Stimulated activated memory B cell treated with anti-CD40 and anti-IgM and Interleukin-4, amounts not matched to agents 10 μg/mL and 1 μg/mL and 100 μg/mL, for 72 hours (primary cell): ENCODE measurements around the gene TTC3.

Experiments used
- ATAC-seq: fragments of 150-1000 bp; cut with Tn5 transposase; 2 replicates; pipeline ENCODE4 v1.10.0; 2021
- H3K27ac Mint-ChIP-seq: one replicate; pipeline ENCODE4 v1.8.0; 2022; ENCODE audit warnings: mild to moderate bottlenecking, mixed read lengths
- H3K27me3 Mint-ChIP-seq: one replicate; pipeline ENCODE4 v1.8.0; 2022; ENCODE audit warnings: mixed read lengths
- H3K36me3 Mint-ChIP-seq: one replicate; pipeline ENCODE4 v1.8.0; 2022; ENCODE audit warnings: mixed read lengths
- H3K4me1 Mint-ChIP-seq: one replicate; pipeline ENCODE4 v1.8.0; 2022; ENCODE audit warnings: mixed read lengths
- H3K4me3 Mint-ChIP-seq: one replicate; pipeline ENCODE4 v1.8.0; 2022; ENCODE audit warnings: mild to moderate bottlenecking, moderate library complexity, mixed read lengths
- H3K9me3 Mint-ChIP-seq: one replicate; pipeline ENCODE4 v1.8.0; 2022; ENCODE audit warnings: mixed read lengths

Gene TTC3

DNA sequence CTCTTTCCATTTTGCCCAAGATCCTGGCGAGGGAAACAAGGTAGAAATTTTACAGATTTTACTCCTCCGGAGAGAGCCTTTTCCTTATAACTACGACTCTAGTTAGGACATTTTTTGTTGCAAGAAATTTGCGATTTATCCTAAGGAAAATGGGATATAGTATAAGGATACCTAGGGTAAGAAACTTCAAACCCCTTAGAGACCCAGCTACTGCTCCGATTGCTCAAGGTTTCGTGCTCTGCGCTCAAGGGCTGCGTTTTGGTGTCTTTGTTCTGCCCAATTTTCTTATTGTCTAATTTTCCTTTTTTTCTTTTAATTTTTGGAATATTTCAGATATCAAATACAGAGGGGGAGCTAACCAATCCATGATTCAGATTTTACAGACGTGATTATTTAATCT, 1.5 kb downstream of the TTC3 start:
- Mint-ChIP-seq H3K4me3 (peak overlapping the region; percentile 97), H3K4me1 (peaks cover 61% of the 10 kb centered on the region), H3K36me3 (peaks cover 17% of the 10 kb centered on the region), H3K9me3 (peaks cover 3% of the 10 kb centered on the region), H3K27me3 (no peaks in the 10 kb centered on the region), H3K27ac (peak overlapping the region; percentile 96)
- no peak for ATAC-seq

DNA sequence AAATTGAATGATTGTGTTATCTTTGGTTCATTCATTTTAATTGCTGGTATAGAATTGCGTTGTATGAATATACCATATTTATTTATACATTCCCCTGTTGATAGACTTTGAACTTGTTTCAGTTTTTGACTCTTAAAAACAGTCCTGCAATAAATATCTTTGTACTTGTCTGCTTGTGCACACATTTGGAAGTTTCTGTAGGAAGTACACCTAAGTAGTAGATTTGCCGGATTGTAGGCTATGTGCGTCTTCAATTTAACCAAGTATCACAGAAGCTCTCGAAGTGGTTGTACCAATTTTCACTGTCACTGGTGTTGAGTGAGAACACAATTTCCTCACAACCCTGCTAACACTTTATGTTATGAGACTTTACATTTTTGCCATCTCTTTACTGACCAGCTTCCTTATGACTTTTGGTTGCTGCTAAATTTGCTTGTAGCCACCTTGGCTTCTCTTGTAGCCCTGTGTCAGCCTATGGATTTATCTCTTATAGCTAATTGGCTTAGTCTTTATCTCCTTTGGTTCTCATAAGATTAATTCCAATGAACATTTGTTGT, 2.2 kb downstream of the TTC3 start:
- Mint-ChIP-seq H3K27ac (no peak overlapping the region), H3K9me3 (peaks cover 6% of the 10 kb centered on the region), H3K4me3 (peak overlapping the region; percentile 97), H3K36me3 (peaks cover 11% of the 10 kb centered on the region), H3K27me3 (no peaks in the 10 kb centered on the region), H3K4me1 (peaks cover 57% of the 10 kb centered on the region)
- no peak for ATAC-seq

DNA sequence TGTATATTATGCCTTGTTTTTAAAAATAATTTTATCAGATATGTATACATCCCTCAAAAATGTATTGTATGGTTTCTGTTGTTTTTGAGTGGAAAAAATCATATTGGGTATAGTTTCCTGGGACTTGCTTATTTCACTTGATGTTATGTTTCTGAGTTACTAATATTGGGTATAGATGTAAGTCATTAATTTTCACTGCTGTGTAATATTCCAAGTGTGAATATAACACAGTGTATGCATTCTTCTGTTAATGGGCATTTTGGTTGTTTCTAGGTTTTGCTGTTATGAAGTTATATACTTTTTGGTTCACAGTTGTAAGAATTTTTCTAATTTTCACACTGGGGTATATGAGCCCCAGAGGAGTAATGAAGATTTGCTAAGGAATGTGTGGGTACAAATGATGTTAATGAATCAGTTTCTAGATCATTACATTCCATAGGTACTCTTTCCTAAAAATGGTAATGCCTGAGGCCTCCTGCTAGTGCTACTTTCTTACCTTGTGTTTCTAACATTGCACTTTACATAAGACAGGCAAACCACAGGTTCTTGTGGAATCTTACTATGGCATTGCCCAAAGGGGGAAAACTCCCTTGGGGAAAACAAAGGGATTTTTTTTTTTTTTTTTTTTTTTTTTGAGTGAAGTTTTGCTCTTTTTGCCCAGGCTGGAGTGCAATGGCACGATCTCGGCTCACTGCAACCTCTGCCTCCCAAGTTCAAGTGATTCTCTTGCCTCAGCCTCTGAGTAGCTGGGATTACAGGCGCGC, 3.2 kb downstream of the TTC3 start:
- peaks cover 54% of the 10 kb centered on the region for H3K4me1 Mint-ChIP-seq
- H3K27me3 Mint-ChIP-seq = no peaks in the 10 kb centered on the region
- H3K4me3 Mint-ChIP-seq = no peak overlapping the region
- H3K9me3 Mint-ChIP-seq = peaks cover 6% of the 10 kb centered on the region
- H3K36me3 Mint-ChIP-seq = peaks cover 7% of the 10 kb centered on the region
- no peak overlapping the region for H3K27ac Mint-ChIP-seq
- no peak for ATAC-seq

DNA sequence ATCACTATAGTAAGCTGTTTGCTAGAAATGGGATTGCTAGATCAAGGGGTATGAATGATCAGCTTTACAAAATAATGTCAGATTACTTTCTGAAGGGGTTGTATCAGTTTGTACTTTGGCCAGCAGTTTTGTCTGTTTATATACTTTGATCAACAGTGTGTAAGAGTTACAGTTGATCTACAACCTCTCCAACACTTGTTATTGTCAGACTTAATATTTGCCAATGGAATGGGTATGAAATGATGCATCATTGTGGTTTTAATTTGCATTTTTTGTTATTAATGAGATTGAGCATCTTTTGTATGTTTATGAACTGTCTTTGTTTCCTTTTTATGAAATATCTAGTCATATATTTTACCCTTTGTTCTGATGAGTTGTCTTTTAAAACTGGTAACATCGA, 4.3 kb downstream of the TTC3 start:
- no peak overlapping the region for H3K27ac Mint-ChIP-seq
- H3K27me3 Mint-ChIP-seq = no peaks in the 10 kb centered on the region
- H3K36me3 Mint-ChIP-seq = peaks cover 7% of the 10 kb centered on the region
- H3K4me1 Mint-ChIP-seq = peaks cover 43% of the 10 kb centered on the region
- ATAC-seq = no peak
- H3K9me3 Mint-ChIP-seq = peaks cover 6% of the 10 kb centered on the region
- H3K4me3 Mint-ChIP-seq = no peak overlapping the region

DNA sequence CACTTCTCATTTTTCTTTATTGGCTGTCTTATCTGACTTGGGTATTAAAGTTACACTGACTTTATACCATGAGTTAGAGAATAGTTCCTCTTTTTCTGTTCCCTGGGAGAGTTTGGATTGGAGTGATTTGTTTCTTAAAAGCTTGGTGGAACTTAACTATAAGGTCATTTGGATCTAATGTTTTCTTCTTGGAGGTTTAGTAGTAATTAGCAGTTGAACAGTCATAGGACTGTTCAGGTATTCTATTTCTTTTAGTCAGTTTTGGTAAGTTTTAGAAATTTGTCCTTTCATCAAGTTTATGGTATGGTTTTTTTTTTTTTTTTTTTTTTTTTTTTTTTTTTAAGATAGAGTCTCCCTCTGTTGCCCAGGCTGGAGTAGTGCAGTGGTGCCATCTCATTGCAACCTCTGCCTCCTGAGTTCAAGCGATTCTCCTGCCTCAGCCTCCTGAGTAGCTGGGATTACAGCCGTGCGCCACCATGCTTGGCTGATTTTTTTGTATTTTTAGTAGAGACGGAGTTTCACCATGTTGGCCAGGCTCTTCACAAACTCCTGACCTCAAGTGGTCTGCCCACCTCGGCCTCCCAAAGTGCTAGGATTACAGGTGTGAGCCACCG, 6.3 kb downstream of the TTC3 start:
- Mint-ChIP-seq H3K4me1 (peaks cover 55% of the 10 kb centered on the region), H3K9me3 (peaks cover 6% of the 10 kb centered on the region), H3K27me3 (no peaks in the 10 kb centered on the region), H3K4me3 (no peak overlapping the region), H3K36me3 (peaks cover 13% of the 10 kb centered on the region), H3K27ac (no peak overlapping the region)
- ATAC-seq = no peak

DNA sequence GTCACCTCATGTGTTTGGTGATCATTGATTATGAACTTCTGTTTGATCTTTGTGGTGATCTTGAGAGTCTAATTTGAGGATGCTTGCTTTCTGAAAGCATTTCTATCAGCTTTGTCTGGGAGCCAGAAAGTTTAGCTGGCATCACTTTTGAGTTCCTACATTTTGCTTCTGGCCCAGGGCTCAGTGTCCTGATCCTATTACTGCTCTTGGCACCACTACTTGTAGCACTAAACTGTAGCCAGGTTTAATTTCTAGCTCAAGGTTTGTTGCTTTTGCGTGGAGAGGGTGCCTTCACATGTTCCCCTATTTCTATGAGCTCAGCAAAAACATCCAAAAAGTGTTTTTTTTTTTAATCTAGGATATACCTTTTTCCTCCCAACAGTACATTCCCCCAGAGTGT, 9.3 kb downstream of the TTC3 start:
- Mint-ChIP-seq H3K4me3 (no peak overlapping the region), H3K9me3 (peaks cover 6% of the 10 kb centered on the region), H3K36me3 (peaks cover 13% of the 10 kb centered on the region), H3K27me3 (no peaks in the 10 kb centered on the region), H3K27ac (no peak overlapping the region), H3K4me1 (peaks cover 43% of the 10 kb centered on the region)
- ATAC-seq = no peak

DNA sequence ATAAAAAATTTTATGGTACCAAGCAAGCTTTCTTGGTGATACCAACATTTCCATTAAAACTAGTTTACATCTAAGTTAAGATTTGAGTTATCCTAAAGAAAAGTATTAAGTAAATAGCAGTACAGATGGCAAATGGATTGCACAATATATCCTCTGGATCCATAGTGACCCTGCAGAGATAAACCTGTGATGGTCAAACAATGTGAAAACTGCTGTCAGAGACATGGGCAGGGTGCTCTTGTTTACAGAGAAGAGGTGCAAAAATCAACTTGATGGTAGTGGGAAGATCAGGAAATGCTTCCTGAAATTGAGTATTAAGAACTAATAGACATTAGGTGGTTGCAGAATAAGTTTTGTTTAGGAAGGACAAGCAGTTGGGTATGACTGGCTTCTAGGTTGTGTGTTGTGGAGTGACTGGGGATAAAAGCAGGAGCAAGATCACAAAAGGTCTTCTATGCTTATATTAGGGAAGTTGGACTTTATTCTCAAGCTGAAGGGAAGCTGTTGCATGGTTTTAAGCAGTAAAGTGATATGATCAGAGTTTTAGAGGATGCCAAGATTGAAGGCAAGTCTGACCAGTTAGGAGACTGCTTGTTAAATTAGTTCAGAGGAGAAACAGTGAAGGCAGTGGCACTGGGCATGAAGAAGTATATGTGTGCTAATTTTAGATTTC, 9.9 kb downstream of the TTC3 start:
- Mint-ChIP-seq H3K27ac (no peak overlapping the region), H3K27me3 (no peaks in the 10 kb centered on the region), H3K4me3 (no peak overlapping the region), H3K9me3 (peaks cover 6% of the 10 kb centered on the region), H3K36me3 (peaks cover 13% of the 10 kb centered on the region), H3K4me1 (peaks cover 37% of the 10 kb centered on the region)
- no peak for ATAC-seq

DNA sequence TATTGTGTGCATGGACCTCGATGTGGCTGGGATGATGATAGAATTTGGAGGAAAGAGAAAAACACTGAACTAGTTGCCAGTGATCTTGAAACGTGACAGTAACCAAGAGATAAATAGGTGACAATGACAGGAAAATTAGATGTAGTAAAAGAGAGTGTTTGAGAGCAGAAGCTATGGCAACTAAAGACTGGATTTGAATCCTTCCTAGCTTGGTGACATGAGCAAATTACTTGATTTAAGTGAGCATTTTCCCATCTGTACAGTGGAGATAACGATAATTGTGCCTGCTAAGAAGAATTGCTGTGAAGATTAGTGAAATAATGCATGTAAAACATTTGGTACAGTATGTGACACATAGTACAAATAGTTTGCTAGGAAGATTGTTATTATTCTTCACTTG, 12.7 kb downstream of the TTC3 start:
- H3K4me3 Mint-ChIP-seq = no peak overlapping the region
- no peaks in the 10 kb centered on the region for H3K9me3 Mint-ChIP-seq
- no peak for ATAC-seq
- no peak overlapping the region for H3K27ac Mint-ChIP-seq
- H3K36me3 Mint-ChIP-seq = peaks cover 11% of the 10 kb centered on the region
- no peaks in the 10 kb centered on the region for H3K27me3 Mint-ChIP-seq
- H3K4me1 Mint-ChIP-seq = peaks cover 18% of the 10 kb centered on the region

DNA sequence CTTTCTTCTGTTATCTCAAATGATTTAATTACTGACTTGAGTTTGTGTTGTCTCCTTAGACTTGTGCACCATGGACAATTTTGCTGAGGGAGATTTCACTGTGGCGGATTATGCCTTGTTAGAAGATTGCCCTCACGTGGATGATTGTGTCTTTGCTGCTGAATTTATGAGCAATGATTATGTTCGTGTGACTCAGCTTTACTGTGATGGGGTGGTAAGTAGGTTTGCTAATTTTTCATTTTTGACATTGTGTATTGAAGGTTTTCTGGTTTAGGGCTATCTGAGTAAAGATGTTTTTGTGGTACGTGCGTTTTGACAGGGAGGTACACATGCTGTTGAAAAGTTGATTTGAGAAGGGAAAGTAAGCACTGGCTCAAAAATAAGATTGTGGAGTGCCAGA, 14.1 kb downstream of the TTC3 start:
- Mint-ChIP-seq H3K9me3 (no peaks in the 10 kb centered on the region), H3K4me3 (no peak overlapping the region), H3K4me1 (peaks cover 18% of the 10 kb centered on the region), H3K36me3 (peaks cover 13% of the 10 kb centered on the region), H3K27ac (no peak overlapping the region), H3K27me3 (no peaks in the 10 kb centered on the region)
- no peak for ATAC-seq

DNA sequence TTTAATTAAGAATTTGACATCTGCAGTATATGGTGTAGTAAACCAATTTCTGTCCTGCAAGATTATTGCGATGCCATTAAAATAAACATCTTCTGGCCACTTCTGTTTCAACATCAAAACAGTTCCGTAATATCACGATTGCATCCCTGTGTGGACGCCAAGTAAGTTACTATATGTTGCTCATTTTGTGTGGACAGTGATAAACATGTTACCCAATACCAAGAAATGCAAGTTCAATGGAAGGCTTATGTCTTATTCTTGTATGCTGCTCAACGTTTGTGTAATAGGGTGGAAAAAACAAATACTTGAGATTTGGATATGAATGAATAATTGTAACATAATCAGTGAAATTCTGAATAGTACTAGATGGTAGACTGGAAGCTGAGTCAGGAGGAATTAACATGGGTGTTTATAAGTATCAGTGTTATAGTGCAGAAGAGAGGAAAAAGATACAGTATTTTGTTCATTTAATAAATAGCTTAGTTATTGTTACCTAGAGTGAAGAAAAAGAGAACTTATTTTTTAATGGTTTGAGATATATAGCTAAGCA, 15.2 kb downstream of the TTC3 start:
- Mint-ChIP-seq H3K4me1 (peaks cover 11% of the 10 kb centered on the region), H3K4me3 (no peak overlapping the region), H3K27ac (no peak overlapping the region), H3K9me3 (no peaks in the 10 kb centered on the region), H3K27me3 (no peaks in the 10 kb centered on the region), H3K36me3 (peaks cover 13% of the 10 kb centered on the region)
- ATAC-seq = no peak

DNA sequence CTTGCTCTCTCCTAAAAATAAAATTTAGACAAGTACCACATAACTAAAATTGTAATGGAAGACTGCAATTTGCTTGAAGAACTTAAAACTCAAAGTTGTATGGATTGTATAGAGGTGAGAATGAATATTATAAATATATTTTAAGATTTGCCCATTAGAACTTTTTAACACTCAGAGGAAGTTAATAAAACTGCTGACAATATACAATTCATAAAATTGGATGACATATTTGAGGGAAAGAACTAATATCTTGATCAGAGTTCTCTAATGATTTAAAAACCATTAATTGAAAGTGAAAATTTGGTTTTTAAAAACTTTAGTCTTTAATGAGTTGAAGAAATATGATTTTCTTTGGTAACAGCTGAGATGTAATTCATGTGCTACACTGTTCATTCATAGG, 20.9 kb downstream of the TTC3 start:
- Mint-ChIP-seq H3K36me3 (peaks cover 30% of the 10 kb centered on the region), H3K9me3 (no peaks in the 10 kb centered on the region), H3K4me3 (no peak overlapping the region), H3K27ac (no peak overlapping the region), H3K4me1 (no peaks in the 10 kb centered on the region), H3K27me3 (no peaks in the 10 kb centered on the region)
- ATAC-seq = no peak

DNA sequence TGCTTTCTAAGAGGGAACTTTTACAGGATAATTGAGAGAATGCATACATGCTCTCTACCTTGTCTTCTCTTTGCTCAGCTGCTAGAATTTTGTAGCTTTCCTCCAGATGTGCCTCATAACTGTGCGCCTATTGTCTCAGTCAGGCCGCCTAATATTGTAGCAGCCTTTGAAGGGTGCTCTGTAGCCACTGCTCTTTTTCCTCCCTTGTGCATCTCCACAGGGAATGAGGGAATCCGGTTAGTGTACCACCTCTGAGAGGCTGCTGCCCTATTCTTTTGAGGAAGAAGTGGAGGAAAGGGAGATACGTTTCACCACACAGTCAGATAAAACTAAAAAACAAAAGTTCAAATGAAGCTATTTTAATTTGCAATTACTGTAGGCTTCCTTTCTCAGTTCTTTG, 22.8 kb downstream of the TTC3 start:
- H3K27ac Mint-ChIP-seq = no peak overlapping the region
- peaks cover 43% of the 10 kb centered on the region for H3K36me3 Mint-ChIP-seq
- ATAC-seq = no peak
- no peaks in the 10 kb centered on the region for H3K4me1 Mint-ChIP-seq
- no peaks in the 10 kb centered on the region for H3K27me3 Mint-ChIP-seq
- no peak overlapping the region for H3K4me3 Mint-ChIP-seq
- no peaks in the 10 kb centered on the region for H3K9me3 Mint-ChIP-seq

DNA sequence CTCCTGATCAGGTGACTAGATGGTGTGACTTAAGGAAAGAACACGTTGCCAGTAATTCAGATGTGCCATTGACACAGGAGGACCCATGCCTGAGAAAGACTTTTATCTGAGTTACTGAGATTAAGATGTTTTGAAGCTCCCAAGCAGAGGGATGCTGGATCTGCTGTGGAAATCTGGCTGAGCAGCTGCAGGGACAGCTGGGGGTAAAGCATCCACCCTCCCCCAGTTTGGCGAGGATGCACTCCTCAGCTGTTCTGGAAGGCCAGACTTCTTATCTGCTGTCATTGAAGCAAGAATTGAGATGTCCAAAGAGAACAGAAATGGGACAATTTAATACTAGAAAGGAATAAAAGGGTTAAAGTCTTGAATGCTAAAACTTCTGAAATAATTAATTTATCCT, 25.7 kb downstream of the TTC3 start:
- Mint-ChIP-seq H3K27me3 (no peaks in the 10 kb centered on the region), H3K4me1 (no peaks in the 10 kb centered on the region), H3K4me3 (no peak overlapping the region), H3K36me3 (peaks cover 45% of the 10 kb centered on the region), H3K9me3 (no peaks in the 10 kb centered on the region), H3K27ac (no peak overlapping the region)
- ATAC-seq = no peak

DNA sequence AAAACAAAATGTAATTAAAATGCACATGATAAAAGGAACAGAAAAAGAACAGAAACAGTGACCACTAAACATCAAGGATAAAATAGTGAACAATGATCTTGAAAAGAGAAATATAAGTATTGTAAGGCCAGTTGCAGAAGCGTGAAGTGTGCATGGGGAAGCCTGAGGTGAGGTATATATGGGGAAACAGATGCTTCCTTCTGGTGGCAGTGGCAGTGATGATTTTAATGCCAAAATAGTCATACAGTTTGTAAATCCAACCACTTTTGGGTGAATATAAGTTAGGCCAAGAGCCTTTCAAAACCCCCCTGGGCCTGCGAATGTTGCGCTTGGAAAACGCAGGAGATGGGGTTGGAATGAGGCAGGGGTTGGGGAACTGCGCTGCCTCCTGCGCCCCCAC, 27.3 kb downstream of the TTC3 start:
- H3K4me1 Mint-ChIP-seq = no peaks in the 10 kb centered on the region
- H3K4me3 Mint-ChIP-seq = no peak overlapping the region
- no peak for ATAC-seq
- no peaks in the 10 kb centered on the region for H3K27me3 Mint-ChIP-seq
- peaks cover 43% of the 10 kb centered on the region for H3K36me3 Mint-ChIP-seq
- no peaks in the 10 kb centered on the region for H3K9me3 Mint-ChIP-seq
- no peak overlapping the region for H3K27ac Mint-ChIP-seq

DNA sequence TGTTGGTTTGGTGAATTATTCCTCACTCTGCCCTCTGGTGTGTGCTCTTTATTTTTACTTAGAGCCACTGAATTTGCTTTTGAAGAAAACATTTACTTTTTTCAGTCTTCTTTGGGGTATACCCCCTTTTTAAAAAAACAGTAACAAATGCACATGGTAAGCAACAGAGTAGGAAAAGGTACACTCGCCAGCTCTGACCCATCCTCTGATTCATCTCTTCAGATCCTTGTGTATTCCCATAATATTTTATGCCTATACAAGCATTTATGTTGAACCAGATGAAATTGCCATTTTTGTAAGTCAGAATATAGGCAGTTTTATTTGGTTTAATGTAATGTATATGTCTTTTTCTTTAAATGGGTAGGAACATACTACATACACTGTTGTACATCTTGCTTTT, 28.3 kb downstream of the TTC3 start:
- Mint-ChIP-seq H3K4me3 (no peak overlapping the region), H3K27me3 (no peaks in the 10 kb centered on the region), H3K4me1 (no peaks in the 10 kb centered on the region), H3K36me3 (peaks cover 37% of the 10 kb centered on the region), H3K27ac (no peak overlapping the region), H3K9me3 (no peaks in the 10 kb centered on the region)
- ATAC-seq = no peak
